ENCODE data around the gene UROC1. TPM values are rescaled to one million over a fixed set of nuclear protein-coding genes. Genes with fewer than 3 reads are reported as not detected.

UROC1 gene
- total RNA-seq, 1 experiment from 2014 or later: not detected

GRCh38 chr3:126498929-126499328 lies 18.6 kb downstream of the UROC1 start:
- no peaks in the 10 kb centered on the region for H3K27me3 Mint-ChIP-seq (ENCODE audit: insufficient read depth, unreplicated experiment)
- H3K9me3 Mint-ChIP-seq (ENCODE audit: unreplicated experiment): no peaks in the 10 kb centered on the region
- H3K27ac Mint-ChIP-seq (ENCODE audit: low read depth, unreplicated experiment): no peak overlapping the region
- no peaks in the 10 kb centered on the region for H3K4me1 Mint-ChIP-seq (ENCODE audit: insufficient read depth, unreplicated experiment)
- H3K4me3 Mint-ChIP-seq (ENCODE audit: unreplicated experiment): no peak overlapping the region
- POLR2A ChIA-PET: no interaction called here
- intact Hi-C loops (cut with micrococcal nuclease): no loop called here
- CTCF ChIA-PET: no interaction called here
- H3K36me3 Mint-ChIP-seq (ENCODE audit: insufficient read depth, unreplicated experiment): no peaks in the 10 kb centered on the region
- TF ChIP-seq, protein P1, sequence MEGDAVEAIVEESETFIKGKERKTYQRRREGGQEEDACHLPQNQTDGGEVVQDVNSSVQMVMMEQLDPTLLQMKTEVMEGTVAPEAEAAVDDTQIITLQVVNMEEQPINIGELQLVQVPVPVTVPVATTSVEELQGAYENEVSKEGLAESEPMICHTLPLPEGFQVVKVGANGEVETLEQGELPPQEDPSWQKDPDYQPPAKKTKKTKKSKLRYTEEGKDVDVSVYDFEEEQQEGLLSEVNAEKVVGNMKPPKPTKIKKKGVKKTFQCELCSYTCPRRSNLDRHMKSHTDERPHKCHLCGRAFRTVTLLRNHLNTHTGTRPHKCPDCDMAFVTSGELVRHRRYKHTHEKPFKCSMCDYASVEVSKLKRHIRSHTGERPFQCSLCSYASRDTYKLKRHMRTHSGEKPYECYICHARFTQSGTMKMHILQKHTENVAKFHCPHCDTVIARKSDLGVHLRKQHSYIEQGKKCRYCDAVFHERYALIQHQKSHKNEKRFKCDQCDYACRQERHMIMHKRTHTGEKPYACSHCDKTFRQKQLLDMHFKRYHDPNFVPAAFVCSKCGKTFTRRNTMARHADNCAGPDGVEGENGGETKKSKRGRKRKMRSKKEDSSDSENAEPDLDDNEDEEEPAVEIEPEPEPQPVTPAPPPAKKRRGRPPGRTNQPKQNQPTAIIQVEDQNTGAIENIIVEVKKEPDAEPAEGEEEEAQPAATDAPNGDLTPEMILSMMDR (IDR thresholded peaks at IDR 0.05; ENCODE audit: unreplicated experiment): no peak
- no peak for DNase-seq (ENCODE audit: unreplicated experiment)
- BruUV-seq (replicated peaks): no TSS peak

GRCh38 chr3:126498461-126498860 lies 19.1 kb downstream of the UROC1 start:
- Mint-ChIP-seq H3K27me3 (ENCODE audit: insufficient read depth, unreplicated experiment) (no peaks in the 10 kb centered on the region), H3K4me3 (ENCODE audit: unreplicated experiment) (no peak overlapping the region), H3K27ac (ENCODE audit: low read depth, unreplicated experiment) (no peak overlapping the region), H3K9me3 (ENCODE audit: unreplicated experiment) (no peaks in the 10 kb centered on the region), H3K36me3 (ENCODE audit: insufficient read depth, unreplicated experiment) (no peaks in the 10 kb centered on the region), H3K4me1 (ENCODE audit: insufficient read depth, unreplicated experiment) (no peaks in the 10 kb centered on the region)
- ChIA-PET POLR2A (no interaction called here), CTCF (no interaction called here)
- no TSS peak for BruUV-seq (replicated peaks)
- TF ChIP-seq, protein P1 (IDR thresholded peaks at IDR 0.05; ENCODE audit: unreplicated experiment): no peak
- intact Hi-C loops (cut with micrococcal nuclease): no loop called here
- DNase-seq (ENCODE audit: unreplicated experiment): no peak

- no peak overlapping the region for H3K4me3 Mint-ChIP-seq (ENCODE audit: unreplicated experiment)
- no peaks in the 10 kb centered on the region for H3K36me3 Mint-ChIP-seq (ENCODE audit: insufficient read depth, unreplicated experiment)
- no peaks in the 10 kb centered on the region for H3K9me3 Mint-ChIP-seq (ENCODE audit: unreplicated experiment)
- no peaks in the 10 kb centered on the region for H3K4me1 Mint-ChIP-seq (ENCODE audit: insufficient read depth, unreplicated experiment)
- ChIA-PET POLR2A (no interaction called here), CTCF (no interaction called here)
- TF ChIP-seq, protein P1 (IDR thresholded peaks at IDR 0.05; ENCODE audit: unreplicated experiment): no peak
- no peak for DNase-seq (ENCODE audit: unreplicated experiment)
- BruUV-seq (replicated peaks): no TSS peak
- H3K27me3 Mint-ChIP-seq (ENCODE audit: insufficient read depth, unreplicated experiment): no peaks in the 10 kb centered on the region
- H3K27ac Mint-ChIP-seq (ENCODE audit: low read depth, unreplicated experiment): no peak overlapping the region
- intact Hi-C loops (cut with micrococcal nuclease): no loop called here
Observed at GRCh38 chr3:126497956-126498355, 19.6 kb downstream of the UROC1 start.

DNA sequence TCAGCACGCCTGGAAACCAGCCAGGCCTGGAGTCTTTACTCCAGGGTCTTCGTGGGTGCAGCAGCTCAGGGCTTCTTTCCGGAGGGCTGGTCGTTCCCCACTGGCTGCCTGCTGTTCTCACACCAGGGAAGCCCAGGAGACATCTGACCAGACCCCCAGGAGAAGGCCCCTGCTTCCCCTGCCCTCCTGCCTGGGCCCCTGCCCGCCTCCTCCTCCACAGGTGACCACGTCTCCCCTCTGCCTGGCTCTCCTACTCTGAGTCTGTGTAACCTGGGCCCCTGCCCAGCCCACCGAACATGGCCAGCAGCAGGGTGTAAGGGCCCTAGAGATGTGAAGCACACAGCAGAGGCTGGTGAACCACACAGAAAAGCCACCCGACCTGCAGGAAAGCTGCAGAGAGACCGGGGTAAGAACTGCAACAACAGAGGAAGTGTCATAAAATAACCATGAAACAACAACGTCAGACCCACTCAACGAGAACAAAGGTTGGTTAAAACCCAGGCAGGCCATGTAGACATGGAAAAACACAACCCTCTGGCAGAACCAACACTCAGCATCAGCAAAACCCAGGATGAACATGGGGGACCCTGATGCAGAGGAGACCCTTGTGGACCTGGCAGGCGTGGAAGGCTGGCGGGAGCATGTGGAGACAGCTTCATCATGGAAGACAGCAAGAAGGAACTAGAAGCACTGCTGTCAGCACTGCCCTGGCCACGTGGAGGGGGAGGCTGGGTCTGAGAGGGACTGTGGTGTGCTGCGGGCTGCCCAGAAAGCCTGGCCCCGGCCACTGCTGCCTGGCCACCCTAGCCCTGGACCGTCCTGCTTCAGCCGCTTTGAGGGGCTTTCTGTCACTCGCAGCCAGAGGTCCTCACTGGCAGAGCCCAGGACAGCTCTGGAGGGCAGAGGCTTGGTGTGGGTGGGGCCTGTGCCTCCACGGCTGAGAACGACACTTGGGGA lies 20.4 kb downstream of the UROC1 start:
- TF ChIP-seq, protein P1 (IDR thresholded peaks at IDR 0.05; ENCODE audit: unreplicated experiment): no peak
- Mint-ChIP-seq H3K4me1 (ENCODE audit: insufficient read depth, unreplicated experiment) (no peaks in the 10 kb centered on the region), H3K36me3 (ENCODE audit: insufficient read depth, unreplicated experiment) (no peaks in the 10 kb centered on the region), H3K4me3 (ENCODE audit: unreplicated experiment) (no peak overlapping the region), H3K27ac (ENCODE audit: low read depth, unreplicated experiment) (no peak overlapping the region), H3K27me3 (ENCODE audit: insufficient read depth, unreplicated experiment) (no peaks in the 10 kb centered on the region), H3K9me3 (ENCODE audit: unreplicated experiment) (no peaks in the 10 kb centered on the region)
- ChIA-PET CTCF (no interaction called here), POLR2A (interaction anchor here (1.4 kb wide), 1 partner anchor 10 kb away, joined by 5 read pairs; no protein-coding TSS in a partner anchor)
- intact Hi-C loops (cut with micrococcal nuclease): no loop called here
- BruUV-seq (replicated peaks): no TSS peak
- DNase-seq (ENCODE audit: unreplicated experiment): no peak
